ENCODE data around the gene TRAK2. TPM values are rescaled to one million over a fixed set of nuclear protein-coding genes. Genes with fewer than 3 reads are reported as not detected.

Gene TRAK2
- total RNA-seq, 3 donors from 2014 or later (not counting 1 experiment from before 2014, with no cell fraction given): 19.2 to 29.4 (median 26.2) TPM

DNA sequence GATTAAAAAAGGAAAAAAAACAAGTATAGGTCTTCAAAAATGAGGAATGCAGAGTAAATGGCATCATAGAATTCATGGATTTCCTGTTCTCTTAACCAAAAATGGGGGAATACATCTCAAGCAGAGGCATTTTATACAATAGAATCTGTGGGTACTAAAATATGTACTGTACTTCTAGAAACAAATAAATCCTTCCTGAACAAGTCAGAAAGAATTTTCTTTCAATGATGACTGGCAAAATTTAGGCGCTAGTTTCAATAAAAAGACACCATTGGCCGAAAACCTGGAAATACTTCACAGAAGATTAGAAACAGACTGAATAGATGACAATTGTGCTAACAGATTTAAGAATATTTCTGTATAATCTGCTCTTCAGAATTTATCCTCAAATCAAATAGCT is 15.1 kb downstream of the TRAK2 start:
- no peak overlapping the region for H3K27ac ChIP-seq (ENCODE audit: low read length)
- no peak overlapping the region for H3K4me3 Mint-ChIP-seq
- H3K4me1 ChIP-seq (ENCODE audit: control insufficient read depth, insufficient read depth, low read length): peaks cover 11% of the 10 kb centered on the region
- H3K36me3 Mint-ChIP-seq: no peaks in the 10 kb centered on the region
- no peak for ATAC-seq
- no peaks in the 10 kb centered on the region for H3K9me3 Mint-ChIP-seq
- no peak overlapping the region for H3K27ac Mint-ChIP-seq
- intact Hi-C loops (cut with micrococcal nuclease): no loop called here
- WGBS (ENCODE audit: insufficient coverage): 100% methylated on average over 1 of the region's 2 CpGs
- DNase-seq: no peak
- no peaks in the 10 kb centered on the region for H3K9me3 ChIP-seq (ENCODE audit: control insufficient read depth, insufficient read depth, low read length)
- H3K4me1 Mint-ChIP-seq: peaks cover 33 to 39% of the 10 kb centered on the region in 2 donors
- no peak overlapping the region for H3K4me3 ChIP-seq (ENCODE audit: low read length)
- no peaks in the 10 kb centered on the region for H3K36me3 ChIP-seq (ENCODE audit: control insufficient read depth, insufficient read depth, low read length)
- H3K27me3 ChIP-seq (ENCODE audit: control insufficient read depth, insufficient read depth, low read length): no peaks in the 10 kb centered on the region
- H3K27me3 Mint-ChIP-seq (ENCODE audit: low read depth in 2 of 2): no peaks in the 10 kb centered on the region
- TF ChIP-seq, protein P1, sequence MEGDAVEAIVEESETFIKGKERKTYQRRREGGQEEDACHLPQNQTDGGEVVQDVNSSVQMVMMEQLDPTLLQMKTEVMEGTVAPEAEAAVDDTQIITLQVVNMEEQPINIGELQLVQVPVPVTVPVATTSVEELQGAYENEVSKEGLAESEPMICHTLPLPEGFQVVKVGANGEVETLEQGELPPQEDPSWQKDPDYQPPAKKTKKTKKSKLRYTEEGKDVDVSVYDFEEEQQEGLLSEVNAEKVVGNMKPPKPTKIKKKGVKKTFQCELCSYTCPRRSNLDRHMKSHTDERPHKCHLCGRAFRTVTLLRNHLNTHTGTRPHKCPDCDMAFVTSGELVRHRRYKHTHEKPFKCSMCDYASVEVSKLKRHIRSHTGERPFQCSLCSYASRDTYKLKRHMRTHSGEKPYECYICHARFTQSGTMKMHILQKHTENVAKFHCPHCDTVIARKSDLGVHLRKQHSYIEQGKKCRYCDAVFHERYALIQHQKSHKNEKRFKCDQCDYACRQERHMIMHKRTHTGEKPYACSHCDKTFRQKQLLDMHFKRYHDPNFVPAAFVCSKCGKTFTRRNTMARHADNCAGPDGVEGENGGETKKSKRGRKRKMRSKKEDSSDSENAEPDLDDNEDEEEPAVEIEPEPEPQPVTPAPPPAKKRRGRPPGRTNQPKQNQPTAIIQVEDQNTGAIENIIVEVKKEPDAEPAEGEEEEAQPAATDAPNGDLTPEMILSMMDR (IDR thresholded peaks at IDR 0.05): no peak

DNA sequence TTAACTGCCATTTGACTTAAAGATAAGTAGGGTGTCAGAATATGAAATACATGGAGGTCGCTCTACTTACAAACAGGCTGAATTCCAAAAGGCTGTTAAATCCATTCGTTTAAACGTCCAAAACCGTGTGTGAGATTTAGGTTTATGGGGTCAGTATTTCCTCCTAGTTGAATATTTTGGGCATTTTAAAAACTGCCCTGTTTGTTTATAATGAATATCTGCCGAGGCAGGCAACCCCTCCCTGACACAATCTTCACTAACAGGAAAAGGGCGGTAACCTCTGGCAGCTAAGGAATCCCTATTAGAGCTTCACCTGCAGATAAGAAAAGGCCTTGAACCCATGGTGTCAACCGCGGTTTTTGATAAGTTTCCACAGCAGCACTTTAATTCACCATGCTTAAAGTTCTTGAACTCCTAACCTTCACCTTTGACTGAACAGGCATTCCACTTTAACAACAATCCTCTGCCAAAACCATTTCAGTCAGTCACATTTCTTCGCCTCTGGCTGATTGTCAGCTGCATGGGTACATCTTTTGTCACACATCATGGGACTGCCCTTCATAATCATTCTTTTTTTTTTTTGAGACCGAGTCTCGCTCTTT is 17.8 kb downstream of the TRAK2 start:
- H3K27ac ChIP-seq (ENCODE audit: low read length): peak overlapping the region; percentile 2
- peaks cover 29 to 44% of the 10 kb centered on the region in 2 donors for H3K4me1 Mint-ChIP-seq

DNA sequence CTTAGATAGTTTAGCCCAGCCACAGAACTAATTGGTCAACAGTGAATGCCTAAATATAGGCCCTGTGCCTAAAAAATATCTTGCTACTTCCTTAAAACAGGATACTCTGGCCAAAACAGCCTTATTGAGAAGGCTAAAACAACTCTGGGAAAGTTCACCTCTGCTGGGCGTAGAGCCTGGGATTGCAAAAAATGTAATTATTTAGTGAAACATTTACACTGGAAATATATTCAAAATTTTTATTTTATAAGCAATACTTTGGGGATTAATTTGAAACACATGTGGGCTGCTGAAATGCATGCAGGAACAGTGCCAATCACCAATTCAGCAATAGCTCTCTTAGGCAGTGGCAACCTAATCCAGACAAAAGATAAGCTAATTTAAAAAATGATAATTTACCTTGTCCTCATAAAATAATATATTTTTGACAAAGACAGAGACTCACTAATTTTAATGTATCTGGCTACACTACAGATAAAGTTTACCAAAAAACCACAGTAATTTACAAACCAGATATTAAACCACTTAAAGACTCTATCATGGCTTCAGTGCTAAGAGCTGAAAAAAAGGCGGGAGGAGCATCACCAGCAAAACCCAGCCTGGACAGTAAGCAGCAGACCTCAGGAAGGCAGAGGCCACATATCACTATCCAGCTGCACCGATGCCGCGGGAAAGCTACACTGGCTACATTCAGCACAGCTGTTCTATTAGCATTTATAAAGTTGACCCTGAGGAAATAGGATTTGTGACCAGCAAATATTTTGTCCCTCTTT is 18.5 kb downstream of the TRAK2 start:
- Histone ChIP-seq H3K9me3 (ENCODE audit: control insufficient read depth, insufficient read depth, low read length) (no peaks in the 10 kb centered on the region), H3K27me3 (ENCODE audit: control insufficient read depth, insufficient read depth, low read length) (no peaks in the 10 kb centered on the region), H3K27ac (ENCODE audit: low read length) (peak overlapping the region; percentile 23), H3K36me3 (ENCODE audit: control insufficient read depth, insufficient read depth, low read length) (no peaks in the 10 kb centered on the region), H3K4me3 (ENCODE audit: low read length) (no peak overlapping the region), H3K4me1 (ENCODE audit: control insufficient read depth, insufficient read depth, low read length) (peaks cover 11% of the 10 kb centered on the region)
- H3K27me3 Mint-ChIP-seq (ENCODE audit: low read depth in 2 of 2): no peaks in the 10 kb centered on the region
- intact Hi-C loops (cut with micrococcal nuclease): no loop called here
- H3K4me3 Mint-ChIP-seq: no peak overlapping the region
- H3K27ac Mint-ChIP-seq: peak overlapping the region; percentile 58 to 75
- H3K36me3 Mint-ChIP-seq: no peaks in the 10 kb centered on the region
- H3K4me1 Mint-ChIP-seq: peaks cover 34 to 46% of the 10 kb centered on the region in 2 donors
- DNase-seq (no peak), ATAC-seq (no peak)
- TF ChIP-seq, protein P1 (IDR thresholded peaks at IDR 0.05): no peak
- WGBS (ENCODE audit: insufficient coverage): 91% methylated on average over 4 of the region's 5 CpGs
- peaks cover 0 to 2% of the 10 kb centered on the region in 2 donors for H3K9me3 Mint-ChIP-seq

More for the DNA sequence above, 17.8 kb downstream of the TRAK2 start:
- ATAC-seq (no peak), DNase-seq (peak in 1 of 2 donors; percentile 11)
- H3K4me3 ChIP-seq (ENCODE audit: low read length): no peak overlapping the region
- no peaks in the 10 kb centered on the region for H3K27me3 ChIP-seq (ENCODE audit: control insufficient read depth, insufficient read depth, low read length)
- Mint-ChIP-seq H3K27ac (peak overlapping the region; percentile 57 to 58), H3K4me3 (peak overlapping the region; percentile 22), H3K36me3 (no peaks in the 10 kb centered on the region), H3K9me3 (peaks cover 0 to 2% of the 10 kb centered on the region in 2 donors), H3K27me3 (ENCODE audit: low read depth in 2 of 2) (no peaks in the 10 kb centered on the region)
- 79% methylated on average over 11 of the region's 11 CpGs for WGBS (ENCODE audit: insufficient coverage)
- intact Hi-C loops (cut with micrococcal nuclease): no loop called here
- TF ChIP-seq, protein P1 (IDR thresholded peaks at IDR 0.05): no peak
- H3K4me1 ChIP-seq (ENCODE audit: control insufficient read depth, insufficient read depth, low read length): peaks cover 11% of the 10 kb centered on the region
- H3K9me3 ChIP-seq (ENCODE audit: control insufficient read depth, insufficient read depth, low read length): no peaks in the 10 kb centered on the region
- no peaks in the 10 kb centered on the region for H3K36me3 ChIP-seq (ENCODE audit: control insufficient read depth, insufficient read depth, low read length)
